DOHH2 (cell line): ENCODE data around the gene MRC1.
A peak's percentile ranks its signal among the peaks of the same experiment; 100 is the strongest.

Source experiments
- H3F3A ChIP-seq: fragments of 200-600 bp; sonication (generic), shearing (Covaris generic); 2 replicates; pipeline ENCODE4 v1.6.0; 2016; ENCODE audit warnings: antibody characterized with exemption, mild to moderate bottlenecking; ENCODE audit not compliant: control insufficient read depth, insufficient read depth
- H3K27ac ChIP-seq: fragments of 200-600 bp; sonication (generic); 2 replicates; pipeline ENCODE4 v1.5.1; 2014; ENCODE audit warnings: low read depth, mild to moderate bottlenecking, low read length, moderate library complexity
- H3K27me3 ChIP-seq: fragments of 200-600 bp; sonication (generic); 2 replicates; pipeline ENCODE4 v1.6.1; 2014; ENCODE audit warnings: mild to moderate bottlenecking, low read length, mixed read lengths; ENCODE audit not compliant: control insufficient read depth
- H3K36me3 ChIP-seq: fragments of 200-600 bp; sonication (generic); 2 replicates; pipeline ENCODE4 v1.6.1; 2014; ENCODE audit warnings: mild to moderate bottlenecking, low read length, moderate library complexity, mixed read lengths; ENCODE audit not compliant: control insufficient read depth
- H3K4me1 ChIP-seq: fragments of 200-600 bp; sonication (generic); 2 replicates; pipeline ENCODE4 v1.6.1; 2014; ENCODE audit warnings: mild to moderate bottlenecking, low read length, mixed read lengths; ENCODE audit not compliant: control insufficient read depth
- H3K4me2 ChIP-seq: fragments of 200-600 bp; sonication (generic); 2 replicates; pipeline ENCODE4 v1.6.0; 2014; ENCODE audit warnings: mild to moderate bottlenecking, low read length, moderate library complexity
- H3K4me3 ChIP-seq: fragments of 200-600 bp; sonication (generic); 2 replicates; pipeline ENCODE4 v1.5.1; 2014; ENCODE audit warnings: mild to moderate bottlenecking, low read length, mixed read lengths
- H3K79me2 ChIP-seq: fragments of 200-600 bp; sonication (generic); 2 replicates; pipeline ENCODE4 v1.6.1; 2014; ENCODE audit warnings: mild to moderate bottlenecking, low read length, mixed read lengths; ENCODE audit not compliant: control insufficient read depth
- H3K9me2 ChIP-seq: fragments of 200-600 bp; sonication (generic); replicated peaks from 2 replicates; pipeline ENCODE4 v1.6.1; 2014; ENCODE audit warnings: mild to moderate bottlenecking, low read length, mixed read lengths; ENCODE audit not compliant: control insufficient read depth
- H3K9me3 ChIP-seq: fragments of 200-600 bp; sonication (generic); 2 replicates; pipeline ENCODE4 v1.6.1; 2014; ENCODE audit warnings: antibody characterized with exemption, low read length, mixed read lengths; ENCODE audit not compliant: control insufficient read depth, insufficient read depth
- H4K20me1 ChIP-seq: fragments of 200-600 bp; sonication (generic); 2 replicates; pipeline ENCODE4 v1.6.0; 2014; ENCODE audit warnings: low read depth, mild to moderate bottlenecking, antibody characterized with exemption, low read length, moderate library complexity; ENCODE audit not compliant: control insufficient read depth, insufficient read depth
- EZH2phosphoT487 ChIP-seq: fragments of 200-600 bp; sonication (generic); IDR thresholded peaks from 2 replicates; pipeline ENCODE4 v1.6.1; 2017; ENCODE audit warnings: borderline replicate concordance, mild to moderate bottlenecking, antibody characterized with exemption, low read length, moderate library complexity, mixed read lengths
- TF ChIP-seq, protein P1 (sequence below): fragments of 200-600 bp; sonication (generic); IDR thresholded peaks from one replicate; pipeline ENCODE4 v1.5.1; 2014; ENCODE audit warnings: antibody characterized with exemption, mild to moderate bottlenecking, low read depth, low read length; ENCODE audit not compliant: poor library complexity, severe bottlenecking

The MRC1 gene

DNA sequence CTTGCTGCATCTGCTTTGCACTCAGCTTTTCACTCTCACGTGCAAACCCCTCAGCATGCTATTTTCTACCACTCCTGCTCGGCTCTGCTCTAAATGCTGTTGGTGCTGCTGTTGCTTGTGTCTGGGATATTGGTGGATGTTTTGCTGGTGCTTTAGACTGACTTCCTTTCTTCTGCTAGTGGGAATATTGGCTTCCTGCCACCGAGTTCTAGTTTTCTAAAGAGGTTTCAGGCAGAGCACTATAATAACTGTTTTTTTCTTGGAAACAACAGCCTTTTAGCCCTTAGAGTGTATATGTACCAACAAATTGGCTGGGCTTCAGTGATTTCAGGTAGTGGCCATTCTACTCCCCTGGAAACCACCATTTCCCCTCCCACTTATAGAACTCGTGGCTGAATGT, 29.4 kb upstream of the MRC1 start:
- Histone ChIP-seq H3K4me2 (no peak overlapping the region), H3K4me1 (peaks cover 9% of the 10 kb centered on the region), H3K27ac (no peak overlapping the region), H3K9me3 (no peaks in the 10 kb centered on the region), H4K20me1 (no peaks in the 10 kb centered on the region), H3F3A (no peaks in the 10 kb centered on the region), H3K27me3 (no peaks in the 10 kb centered on the region), H3K79me2 (no peaks in the 10 kb centered on the region), H3K36me3 (no peaks in the 10 kb centered on the region), H3K9me2 (no peaks in the 10 kb centered on the region), H3K4me3 (no peak overlapping the region)
- TF ChIP-seq, protein P1, sequence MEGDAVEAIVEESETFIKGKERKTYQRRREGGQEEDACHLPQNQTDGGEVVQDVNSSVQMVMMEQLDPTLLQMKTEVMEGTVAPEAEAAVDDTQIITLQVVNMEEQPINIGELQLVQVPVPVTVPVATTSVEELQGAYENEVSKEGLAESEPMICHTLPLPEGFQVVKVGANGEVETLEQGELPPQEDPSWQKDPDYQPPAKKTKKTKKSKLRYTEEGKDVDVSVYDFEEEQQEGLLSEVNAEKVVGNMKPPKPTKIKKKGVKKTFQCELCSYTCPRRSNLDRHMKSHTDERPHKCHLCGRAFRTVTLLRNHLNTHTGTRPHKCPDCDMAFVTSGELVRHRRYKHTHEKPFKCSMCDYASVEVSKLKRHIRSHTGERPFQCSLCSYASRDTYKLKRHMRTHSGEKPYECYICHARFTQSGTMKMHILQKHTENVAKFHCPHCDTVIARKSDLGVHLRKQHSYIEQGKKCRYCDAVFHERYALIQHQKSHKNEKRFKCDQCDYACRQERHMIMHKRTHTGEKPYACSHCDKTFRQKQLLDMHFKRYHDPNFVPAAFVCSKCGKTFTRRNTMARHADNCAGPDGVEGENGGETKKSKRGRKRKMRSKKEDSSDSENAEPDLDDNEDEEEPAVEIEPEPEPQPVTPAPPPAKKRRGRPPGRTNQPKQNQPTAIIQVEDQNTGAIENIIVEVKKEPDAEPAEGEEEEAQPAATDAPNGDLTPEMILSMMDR, result no peak
- no peak for TF ChIP-seq EZH2phosphoT487

DNA sequence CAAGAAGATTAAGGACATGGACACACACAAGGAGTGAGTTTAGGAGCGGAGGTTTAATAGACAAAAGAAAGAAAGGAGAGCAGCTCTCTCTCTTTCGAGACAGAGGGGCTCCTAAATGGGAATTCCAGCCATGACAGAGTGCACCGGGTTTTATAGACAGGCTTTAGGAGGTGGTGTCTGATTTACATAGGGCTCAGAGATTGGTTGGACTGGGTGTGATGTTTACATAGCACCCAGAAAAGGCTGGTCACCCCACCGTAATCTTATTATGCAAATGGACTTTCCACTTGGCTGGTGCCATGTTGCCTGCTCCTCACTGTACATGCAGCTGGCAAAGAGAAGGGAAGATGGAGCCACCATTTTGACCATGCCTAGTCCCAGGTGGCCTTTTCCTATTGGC, 28.4 kb upstream of the MRC1 start:
- no peaks in the 10 kb centered on the region for H3K36me3 ChIP-seq
- H3K9me3 ChIP-seq, result no peaks in the 10 kb centered on the region
- H3K27me3 ChIP-seq, result no peaks in the 10 kb centered on the region
- peaks cover 9% of the 10 kb centered on the region for H3K4me1 ChIP-seq
- no peak overlapping the region for H3K4me2 ChIP-seq
- H3F3A ChIP-seq, result no peaks in the 10 kb centered on the region
- H3K79me2 ChIP-seq, result no peaks in the 10 kb centered on the region
- no peak overlapping the region for H3K4me3 ChIP-seq
- H4K20me1 ChIP-seq, result no peaks in the 10 kb centered on the region
- no peaks in the 10 kb centered on the region for H3K9me2 ChIP-seq
- H3K27ac ChIP-seq, result no peak overlapping the region
- TF ChIP-seq EZH2phosphoT487, result no peak
- TF ChIP-seq, protein P1, result no peak

DNA sequence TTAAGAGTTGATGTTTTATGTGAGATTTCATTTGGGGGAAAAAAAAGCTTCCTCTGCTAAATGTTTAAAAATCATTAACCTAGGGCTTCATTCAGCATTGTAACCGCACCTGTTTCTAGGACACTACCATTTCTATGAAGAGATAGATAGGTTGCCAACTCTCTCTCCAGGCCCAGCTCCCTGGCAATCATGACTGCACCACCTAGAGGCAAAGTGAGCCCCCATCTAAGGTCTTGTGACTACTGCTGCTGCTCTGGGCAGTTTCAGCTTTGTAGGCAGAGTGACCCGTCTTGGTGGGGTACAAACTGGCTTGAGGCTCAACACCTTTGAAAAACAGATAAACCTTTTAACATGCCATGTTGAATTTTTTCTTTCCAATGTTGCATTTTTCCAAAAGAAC, 27.3 kb upstream of the MRC1 start:
- Histone ChIP-seq H3K27ac (no peak overlapping the region), H4K20me1 (no peaks in the 10 kb centered on the region), H3K4me2 (no peak overlapping the region), H3F3A (no peaks in the 10 kb centered on the region), H3K4me3 (no peak overlapping the region), H3K4me1 (peaks cover 9% of the 10 kb centered on the region), H3K36me3 (no peaks in the 10 kb centered on the region), H3K9me3 (no peaks in the 10 kb centered on the region), H3K9me2 (no peaks in the 10 kb centered on the region), H3K79me2 (no peaks in the 10 kb centered on the region), H3K27me3 (no peaks in the 10 kb centered on the region)
- TF ChIP-seq, protein P1, result peak; percentile 30
- TF ChIP-seq EZH2phosphoT487, result no peak
